Smooth muscle cell (in vitro differentiated cells): ENCODE results near the gene ALDOB. TPM values are rescaled to one million over a fixed set of nuclear protein-coding genes. Genes with fewer than 3 reads are reported as not detected.

ENCODE experiments used
- DNase-seq: peaks from one replicate; lab custom pipeline; 2025; ENCODE audit not compliant: unreplicated experiment; lab: John Stamatoyannopoulos, UW
- H2AFZ ChIP-seq: fragments of 200-600 bp; sonication (generic); 2 replicates; pipeline ENCODE4 v1.6.0; 2016; ENCODE audit warnings: antibody characterized with exemption, low read depth, mild to moderate bottlenecking
- H3F3A ChIP-seq: fragments of 200-600 bp; sonication (generic); 2 replicates; pipeline ENCODE4 v1.6.0; 2017; ENCODE audit warnings: antibody characterized with exemption, low read depth
- H3K27ac ChIP-seq: fragments of 200-600 bp; sonication (generic); 2 replicates; pipeline ENCODE4 v1.5.1; 2016; ENCODE audit warnings: low read depth, mild to moderate bottlenecking
- H3K27me3 ChIP-seq: fragments of 200-600 bp; sonication (generic); 2 replicates; pipeline ENCODE4 v1.6.1; 2016; ENCODE audit warnings: low read depth, mild to moderate bottlenecking
- H3K36me3 ChIP-seq: fragments of 200-600 bp; sonication (generic); 2 replicates; pipeline ENCODE4 v1.5.1; 2016; ENCODE audit warnings: low read depth
- H3K4me1 ChIP-seq: fragments of 200-600 bp; sonication (generic); 2 replicates; pipeline ENCODE4 v1.5.1; 2016; ENCODE audit warnings: low read depth
- H3K4me2 ChIP-seq: fragments of 200-600 bp; sonication (generic); 2 replicates; pipeline ENCODE4 v1.6.0; 2016; ENCODE audit warnings: mild to moderate bottlenecking
- H3K4me3 ChIP-seq: fragments of 200-600 bp; sonication (generic); 2 replicates; pipeline ENCODE4 v1.5.1; 2016; ENCODE audit warnings: mild to moderate bottlenecking
- H3K79me2 ChIP-seq: fragments of 200-600 bp; sonication (generic); 2 replicates; pipeline ENCODE4 v1.6.0; 2016; ENCODE audit warnings: low read depth, mild to moderate bottlenecking
- H3K9ac ChIP-seq: fragments of 200-600 bp; sonication (generic); 2 replicates; pipeline ENCODE4 v1.6.0; 2016; ENCODE audit warnings: low read depth
- H3K9me3 ChIP-seq: fragments of 200-600 bp; sonication (generic); replicated peaks from 2 replicates; pipeline ENCODE4 v1.5.1; 2016; ENCODE audit warnings: low read depth
- H4K20me1 ChIP-seq: fragments of 200-600 bp; sonication (generic); 2 replicates; pipeline ENCODE4 v1.6.0; 2016; ENCODE audit warnings: low read depth
- CTCF ChIP-seq: fragments of 200-600 bp; sonication (generic); IDR thresholded peaks from 2 replicates; pipeline ENCODE4 v1.5.1; 2017; ENCODE audit warnings: borderline replicate concordance, mild to moderate bottlenecking, antibody characterized with exemption; ENCODE audit not compliant: insufficient read depth, poor library complexity, severe bottlenecking
- WGBS: methylation state at CpG from one replicate; pipeline ENCODE4 v1.1.7; 2016; ENCODE audit warnings: low lambda C conversion rate; 5-methylcytosine and 5-hydroxymethylcytosine counted together
- polyA plus RNA-seq: library from polyadenylated mRNA; unstranded; fragments of >200 nt; fragmentation: Nextera tagmentation; extraction: Ambion mirVana; gene quantifications from 2 replicates; pipeline ENCODE4 v1.2.1, GENCODE V29; 2016
- total RNA-seq: library from RNA; depleted of rRNA; stranded (reverse); fragments of >200 nt; gene quantifications from 2 replicates; pipeline ENCODE4 v1.2.3, GENCODE V29; 2014

ALDOB gene
- total and polyA plus RNA-seq, 2 experiments from 2014 or later, result not detected

GRCh38 chr9:101427957-101428655, 7.5 kb downstream of the ALDOB start:
- no peaks in the 10 kb centered on the region for H3K9me3 ChIP-seq
- H3K27ac ChIP-seq, result no peak overlapping the region
- no peaks in the 10 kb centered on the region for H3K4me1 ChIP-seq
- H3K27me3 ChIP-seq, result no peaks in the 10 kb centered on the region
- no peak for TF ChIP-seq CTCF
- H3K79me2 ChIP-seq, result no peaks in the 10 kb centered on the region
- H3F3A ChIP-seq, result no peaks in the 10 kb centered on the region
- no peak for DNase-seq
- no peak overlapping the region for H3K4me3 ChIP-seq
- no peak overlapping the region for H3K4me2 ChIP-seq
- no peak overlapping the region for H3K9ac ChIP-seq
- no peaks in the 10 kb centered on the region for H3K36me3 ChIP-seq
- no peak overlapping the region for H2AFZ ChIP-seq
- 86% methylated on average over 3 of the region's 3 CpGs for WGBS
- H4K20me1 ChIP-seq, result no peaks in the 10 kb centered on the region

GRCh38 chr9:101427358-101427757, 8.2 kb downstream of the ALDOB start:
- H3F3A ChIP-seq, result no peaks in the 10 kb centered on the region
- H3K9me3 ChIP-seq, result no peaks in the 10 kb centered on the region
- H3K79me2 ChIP-seq, result no peaks in the 10 kb centered on the region
- DNase-seq, result no peak
- no peaks in the 10 kb centered on the region for H3K36me3 ChIP-seq
- no peaks in the 10 kb centered on the region for H3K4me1 ChIP-seq
- no peak overlapping the region for H3K4me2 ChIP-seq
- 91% methylated on average over 8 of the region's 8 CpGs for WGBS
- TF ChIP-seq CTCF, result no peak
- H2AFZ ChIP-seq, result no peak overlapping the region
- no peak overlapping the region for H3K27ac ChIP-seq
- no peak overlapping the region for H3K4me3 ChIP-seq
- no peaks in the 10 kb centered on the region for H4K20me1 ChIP-seq
- no peaks in the 10 kb centered on the region for H3K27me3 ChIP-seq
- no peak overlapping the region for H3K9ac ChIP-seq

DNA sequence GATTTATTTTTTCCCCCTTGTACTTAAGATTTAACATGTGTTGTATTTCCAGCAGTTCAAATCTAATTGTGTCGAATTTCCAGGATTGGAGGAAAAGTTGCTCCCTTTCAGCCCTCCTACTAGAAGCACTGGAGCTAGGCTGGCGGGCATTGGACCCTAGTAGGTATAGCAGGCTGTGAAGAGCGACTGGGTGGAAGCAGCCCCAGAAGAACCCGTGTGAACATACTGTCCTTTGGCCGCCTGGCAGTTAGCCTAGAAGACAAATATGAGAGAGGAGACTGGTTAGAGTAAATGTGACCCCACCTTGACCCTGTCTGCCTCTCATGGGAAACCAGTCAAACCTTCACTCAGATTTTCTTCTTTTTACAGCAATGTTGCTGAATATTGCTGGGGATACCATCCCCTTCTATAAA, 13.9 kb downstream of the ALDOB start:
- H3K27ac ChIP-seq, result no peak overlapping the region
- H3K79me2 ChIP-seq, result no peaks in the 10 kb centered on the region
- H3K4me3 ChIP-seq, result no peak overlapping the region
- 92% methylated on average over 5 of the region's 5 CpGs for WGBS
- H3K9ac ChIP-seq, result no peak overlapping the region
- H3K9me3 ChIP-seq, result no peaks in the 10 kb centered on the region
- H4K20me1 ChIP-seq, result no peaks in the 10 kb centered on the region
- no peak overlapping the region for H2AFZ ChIP-seq
- no peaks in the 10 kb centered on the region for H3K4me1 ChIP-seq
- no peaks in the 10 kb centered on the region for H3K27me3 ChIP-seq
- DNase-seq, result no peak
- H3K4me2 ChIP-seq, result no peak overlapping the region
- no peak for TF ChIP-seq CTCF
- no peaks in the 10 kb centered on the region for H3K36me3 ChIP-seq
- H3F3A ChIP-seq, result no peaks in the 10 kb centered on the region

DNA sequence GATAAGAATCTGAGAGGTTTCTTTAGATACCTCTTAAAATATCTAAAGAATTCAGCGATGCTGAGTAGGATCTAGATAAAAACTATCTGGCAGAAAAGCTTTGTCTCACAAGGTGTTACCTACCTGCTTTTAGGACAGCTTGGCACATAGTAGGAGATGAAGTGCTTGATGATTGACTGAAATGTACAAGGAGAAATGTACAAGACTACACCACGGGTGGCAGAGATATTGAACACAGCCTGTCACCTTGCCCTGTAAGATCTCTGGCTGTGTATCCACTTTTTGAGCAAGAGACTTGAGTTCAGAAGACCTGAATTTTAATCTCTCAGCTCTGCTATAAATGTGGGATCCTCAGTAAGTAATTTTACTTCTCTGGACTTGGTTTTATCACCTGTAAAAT, 15.7 kb downstream of the ALDOB start:
- Histone ChIP-seq H3K36me3 (no peaks in the 10 kb centered on the region), H3K27ac (no peak overlapping the region), H3K79me2 (no peaks in the 10 kb centered on the region), H3K4me1 (no peaks in the 10 kb centered on the region), H4K20me1 (no peaks in the 10 kb centered on the region), H3F3A (no peaks in the 10 kb centered on the region), H3K4me2 (no peak overlapping the region), H3K9ac (no peak overlapping the region), H3K9me3 (no peaks in the 10 kb centered on the region), H3K27me3 (no peaks in the 10 kb centered on the region), H2AFZ (no peak overlapping the region), H3K4me3 (no peak overlapping the region)
- DNase-seq, result no peak
- no peak for TF ChIP-seq CTCF
- WGBS, result 89% methylated on average over 2 of the region's 2 CpGs
